ENCODE data around the gene DNLZ.
A peak's percentile ranks its signal among the peaks of the same experiment; 100 is the strongest.

GRCh38 chr9:136374183-136374575 lies 10.6 kb upstream of the DNLZ start:
- peak; percentile 10; the same call in 1 of the 2 replicates for TF ChIP-seq POLR2A (IDR thresholded peaks at IDR 0.05; ENCODE audit: low read depth, low read length)
- no peak for TF ChIP-seq POLR2AphosphoS5 (IDR thresholded peaks at IDR 0.05; ENCODE audit: low read depth, low read length)
- no peak for TF ChIP-seq TAF1 (IDR thresholded peaks at IDR 0.05; ENCODE audit: borderline replicate concordance, low read depth, low read length)

All from GM12892 (cell line).